NCI-H1694 treated with DMSO at 0.1 percent for 48 hours (cell line): Measurements from ENCODE around the gene INSC.

Source experiments
- DNase-seq: peaks from one replicate; lab custom pipeline; 2025; lab: John Stamatoyannopoulos, UW

Gene INSC

DNA sequence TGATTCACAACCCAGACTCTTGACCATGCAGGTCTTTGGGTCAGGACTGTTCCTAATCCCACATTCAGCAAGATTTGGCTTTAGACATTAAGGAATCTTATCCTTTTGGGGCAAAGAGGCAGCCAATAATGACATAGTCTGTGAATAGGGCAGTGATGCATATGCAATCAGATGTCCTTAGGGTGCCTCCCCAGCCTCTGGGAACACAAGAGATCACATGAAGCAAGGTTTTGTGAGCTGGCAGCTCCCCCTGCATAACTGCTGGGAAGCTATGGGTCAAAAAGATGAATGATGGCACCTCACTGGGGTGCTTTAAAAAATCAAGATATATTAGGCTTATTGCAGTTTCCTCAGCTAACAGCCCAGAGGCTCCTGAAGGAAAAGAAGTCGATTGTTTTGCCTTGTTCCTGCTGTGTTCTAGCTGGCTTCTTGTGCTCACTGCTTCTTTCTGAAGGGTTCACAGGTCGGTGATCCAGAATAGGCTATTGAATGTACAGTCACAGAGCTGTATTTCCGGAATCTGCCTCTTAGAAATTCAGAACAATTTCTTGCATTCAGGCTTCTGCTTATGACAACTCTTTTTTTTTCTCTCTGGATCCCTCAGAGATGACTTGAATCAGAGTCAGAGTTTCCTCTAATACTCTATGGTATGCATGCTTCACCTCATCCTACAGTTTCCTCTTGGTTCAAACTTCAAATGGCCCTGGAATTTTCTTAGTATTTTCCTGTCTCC lies 31.7 kb downstream of the INSC start:
- DNase-seq = no peak

DNA sequence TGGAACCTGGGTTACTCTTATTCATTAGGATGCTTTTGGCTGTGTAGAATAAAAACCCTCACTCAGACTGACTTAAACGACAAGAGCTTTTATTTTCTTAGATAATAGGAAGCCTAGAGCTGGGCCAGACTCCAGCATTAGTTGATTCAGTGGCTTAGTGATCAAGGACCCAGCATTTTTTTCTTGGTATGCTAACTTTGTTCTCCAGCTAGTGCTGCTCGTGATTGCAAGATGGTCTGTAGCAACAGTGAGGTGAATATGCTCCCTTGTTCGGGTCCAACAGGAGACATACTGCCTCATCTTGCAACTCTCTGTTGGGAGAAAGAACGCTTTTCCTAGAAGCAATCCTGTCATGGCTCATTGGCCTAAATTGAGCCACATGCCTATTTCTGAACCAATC lies 33.4 kb downstream of the INSC start:
- no peak for DNase-seq

DNA sequence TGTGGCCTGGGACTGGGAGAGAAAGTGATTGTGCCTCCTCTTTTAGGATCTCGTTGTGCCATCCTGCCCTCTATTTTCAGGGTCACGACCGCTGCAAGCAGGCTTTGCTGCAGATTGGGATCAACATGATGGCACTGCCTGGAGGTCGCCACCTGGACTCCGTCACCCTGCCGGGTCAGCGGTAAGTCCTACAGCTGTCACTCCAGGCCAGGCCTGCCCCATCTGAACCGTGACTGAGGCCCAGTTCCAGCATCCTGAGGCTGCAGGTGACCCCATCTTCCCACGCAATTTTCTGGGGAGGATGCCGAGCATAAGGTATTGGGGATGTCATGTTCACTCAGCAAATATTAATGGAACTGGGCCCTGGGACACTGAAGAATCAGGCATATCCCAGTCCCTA lies 34.3 kb downstream of the INSC start:
- DNase-seq = no peak

GRCh38 chr11:15150507-15150906 lies 35.8 kb downstream of the INSC start:
- DNase-seq = no peak

- DNase-seq = no peak
Measured at GRCh38 chr11:15153231-15153630, 38.5 kb downstream of the INSC start.

DNA sequence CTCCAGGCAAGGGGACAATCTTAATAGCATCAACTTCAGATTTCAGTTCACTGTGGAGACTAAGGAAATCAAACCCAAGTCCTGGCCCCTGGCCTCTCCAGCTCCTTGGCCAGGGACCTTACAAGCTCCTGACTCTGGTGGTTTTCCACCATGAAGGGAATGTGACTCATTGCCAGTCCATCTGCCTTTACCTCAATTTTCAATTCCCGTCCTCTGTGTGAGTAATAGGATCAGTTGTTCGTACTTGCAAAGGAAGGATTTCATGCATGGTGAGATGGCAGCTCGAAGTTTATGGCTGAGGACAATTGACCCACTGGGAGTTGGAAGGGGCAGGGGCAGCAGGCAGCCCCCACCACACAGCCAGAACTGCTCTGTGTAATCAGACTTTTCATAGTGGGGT lies 42.5 kb downstream of the INSC start:
- no peak for DNase-seq

DNA sequence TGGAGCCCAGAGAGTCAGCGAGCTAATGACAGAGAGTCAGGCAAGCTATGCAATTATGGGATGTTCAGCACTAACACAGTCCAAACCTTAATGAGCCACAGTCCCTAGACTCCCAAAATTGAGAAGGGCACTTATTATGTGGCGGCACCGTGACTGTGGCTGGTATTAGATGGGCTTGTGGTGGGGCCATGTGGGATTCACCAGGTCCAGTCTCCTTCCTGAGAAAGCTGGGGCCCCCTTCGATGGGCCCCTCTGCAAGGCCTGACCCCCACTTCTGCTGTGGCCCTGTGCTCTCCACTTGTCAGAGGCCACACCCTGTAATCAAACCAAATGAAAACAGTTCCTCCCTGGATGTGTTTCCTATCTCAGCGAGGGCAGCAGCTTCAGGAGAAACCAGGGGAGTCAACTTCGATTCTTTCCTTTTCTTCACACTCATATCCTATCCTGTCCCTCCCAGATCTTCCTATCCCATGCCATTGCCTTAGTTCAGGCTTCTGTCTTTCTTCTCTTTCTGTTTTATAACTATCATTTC lies 42.9 kb downstream of the INSC start:
- DNase-seq = no peak

- no peak for DNase-seq
Measured at GRCh38 chr11:15158351-15159015, 43.8 kb downstream of the INSC start.

DNA sequence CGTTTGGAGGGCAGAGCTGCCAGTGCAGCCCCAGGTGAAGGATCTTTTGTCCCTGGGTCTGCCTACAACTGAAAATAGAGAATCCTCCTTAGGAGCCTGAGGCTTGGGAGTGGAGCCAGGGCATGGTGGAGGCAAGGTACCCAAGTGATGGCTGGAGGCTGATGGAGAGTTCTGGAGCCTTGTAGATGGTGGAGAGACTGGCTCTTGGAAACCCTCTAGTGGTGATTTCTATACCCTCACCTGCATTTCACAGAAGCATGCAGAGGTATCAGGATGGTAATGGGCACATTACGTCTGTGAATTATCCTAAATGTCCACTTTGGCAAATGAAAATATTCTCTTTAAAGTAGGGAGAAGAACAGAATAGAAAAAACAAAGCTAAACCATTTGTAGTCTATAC lies 44.4 kb downstream of the INSC start:
- DNase-seq = no peak

DNA sequence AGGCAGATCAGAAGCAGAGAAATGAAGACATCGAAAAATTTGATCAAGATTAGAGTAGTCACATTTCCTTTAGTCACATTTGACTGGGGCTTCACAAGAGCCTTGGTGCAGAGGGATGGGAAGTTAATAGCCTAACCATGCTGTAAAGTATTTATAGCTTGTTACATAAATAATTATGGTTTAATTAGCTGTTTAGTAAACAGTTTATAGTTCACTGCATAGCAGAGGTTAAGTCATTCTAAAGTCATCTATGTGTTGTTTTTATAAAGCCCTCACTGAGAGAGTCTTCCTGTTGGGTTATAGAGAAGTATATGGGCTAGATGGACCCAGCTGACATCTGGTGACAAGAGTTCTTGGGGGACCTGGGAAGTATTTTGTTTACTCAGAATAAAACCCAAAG lies 47.1 kb downstream of the INSC start:
- no peak for DNase-seq

GRCh38 chr11:15163136-15163535 lies 48.4 kb downstream of the INSC start:
- DNase-seq = no peak

DNA sequence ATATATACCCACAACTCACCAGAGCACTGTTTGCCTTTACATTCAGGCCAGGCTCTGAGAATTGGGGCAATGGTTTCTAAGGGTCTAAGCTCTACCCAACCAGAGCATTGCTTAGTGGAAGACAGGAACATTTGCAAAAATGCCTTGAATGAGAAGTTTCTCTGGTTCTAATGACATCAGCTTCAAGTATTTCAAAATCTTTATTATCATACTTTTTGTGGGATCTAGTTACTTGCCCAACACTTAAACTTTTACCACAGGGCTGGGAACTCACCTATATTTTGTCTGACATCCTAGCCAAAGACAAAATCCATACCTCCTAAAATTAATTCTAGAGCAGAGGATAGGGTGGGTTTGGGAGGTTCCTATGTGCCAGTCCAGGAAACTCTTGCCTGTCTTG lies 51.5 kb downstream of the INSC start:
- no peak for DNase-seq

DNA sequence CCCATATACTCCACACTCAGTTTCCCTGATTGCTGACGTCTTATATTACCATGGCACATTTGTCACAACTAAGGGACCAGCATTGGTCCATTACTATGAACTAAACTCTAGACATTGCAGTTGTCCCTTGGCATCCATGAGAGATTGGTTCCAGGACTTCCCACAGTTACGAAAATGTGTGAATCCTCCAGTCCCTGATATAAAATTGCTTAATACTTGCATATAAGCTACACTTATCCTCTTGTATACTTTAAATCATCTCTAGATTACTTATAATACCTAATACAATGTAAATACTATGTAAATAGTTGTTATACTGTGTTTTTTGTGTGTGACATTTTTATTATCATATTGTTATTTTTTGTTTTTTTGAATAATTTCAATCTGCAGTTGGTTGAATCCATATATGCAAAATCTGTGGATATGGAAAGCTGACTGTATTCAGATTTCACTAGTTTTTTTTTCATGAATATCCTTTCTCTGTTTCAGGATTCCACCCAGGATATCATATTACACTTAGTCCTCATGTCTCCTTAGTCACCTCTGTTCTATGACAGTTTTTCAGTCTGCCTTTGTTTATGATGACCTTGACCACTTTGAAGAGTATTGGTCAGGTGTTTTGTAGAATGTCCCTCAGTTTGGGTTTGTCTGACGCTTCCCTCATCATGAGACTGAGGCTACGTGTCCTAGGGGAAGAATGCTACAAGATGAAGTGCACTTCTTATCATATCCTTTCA lies 55.3 kb downstream of the INSC start:
- no peak for DNase-seq

DNA sequence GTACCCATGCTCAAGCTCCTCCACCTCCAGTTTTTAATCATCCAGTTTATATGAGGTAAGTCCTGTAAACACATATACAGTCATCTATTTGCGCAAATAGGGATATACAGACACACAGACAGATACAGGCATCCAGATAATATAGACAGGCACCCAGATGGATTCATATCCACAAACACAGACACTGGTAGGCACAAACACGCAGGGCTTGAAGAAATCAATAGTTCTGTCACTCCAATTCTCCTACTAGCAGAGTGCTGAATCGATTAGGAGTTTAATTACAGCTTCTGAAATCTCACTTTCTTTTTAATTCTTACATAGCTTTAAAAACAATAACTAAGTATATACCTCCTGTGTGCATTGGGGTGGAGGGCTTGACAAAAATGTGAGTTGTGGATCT lies 56.0 kb downstream of the INSC start:
- DNase-seq = no peak

GRCh38 chr11:15171956-15172355 lies 57.2 kb downstream of the INSC start:
- DNase-seq = no peak

DNA sequence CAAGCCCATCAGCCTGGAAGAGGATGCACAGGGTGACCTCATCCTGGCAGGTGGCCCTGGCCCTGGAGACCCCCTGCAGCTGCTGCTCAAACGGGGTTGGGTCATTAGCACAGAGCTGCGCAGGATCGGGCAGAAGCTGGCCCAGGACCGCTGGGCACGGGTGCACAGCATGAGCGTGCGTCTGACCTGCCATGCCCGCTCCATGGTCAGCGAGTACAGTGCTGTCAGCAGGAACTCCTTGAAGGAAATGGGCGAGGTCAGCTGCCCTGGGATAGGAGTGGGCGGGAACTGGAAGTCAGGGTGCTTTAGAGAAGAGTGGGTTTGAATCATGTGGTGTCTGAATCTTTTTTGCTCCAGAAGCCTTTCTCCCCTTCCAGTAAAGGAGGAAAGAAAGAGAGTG lies 61.1 kb downstream of the INSC start:
- no peak for DNase-seq

GRCh38 chr11:15176646-15177163 lies 62.0 kb downstream of the INSC start:
- DNase-seq = no peak

DNA sequence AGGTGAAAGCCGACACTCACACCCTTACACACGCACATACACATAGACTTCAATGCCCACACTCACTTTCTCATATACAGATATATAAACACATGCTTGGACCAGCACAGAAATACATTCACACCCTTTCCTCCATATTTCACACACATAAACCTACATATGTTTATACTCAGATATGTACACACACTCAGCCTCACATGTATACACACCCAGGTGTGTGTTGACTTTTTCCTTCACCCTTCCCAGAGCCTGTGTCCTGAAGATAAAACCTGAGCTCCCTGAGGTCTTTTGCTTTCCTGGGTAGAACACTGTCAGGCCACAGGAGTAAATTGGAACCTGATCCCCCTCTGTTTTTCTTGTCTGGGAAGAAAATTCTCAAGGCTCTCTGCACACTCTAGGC lies 62.8 kb downstream of the INSC start:
- DNase-seq = no peak

- DNase-seq = no peak
Measured at GRCh38 chr11:15178214-15178613, 63.5 kb downstream of the INSC start.

DNA sequence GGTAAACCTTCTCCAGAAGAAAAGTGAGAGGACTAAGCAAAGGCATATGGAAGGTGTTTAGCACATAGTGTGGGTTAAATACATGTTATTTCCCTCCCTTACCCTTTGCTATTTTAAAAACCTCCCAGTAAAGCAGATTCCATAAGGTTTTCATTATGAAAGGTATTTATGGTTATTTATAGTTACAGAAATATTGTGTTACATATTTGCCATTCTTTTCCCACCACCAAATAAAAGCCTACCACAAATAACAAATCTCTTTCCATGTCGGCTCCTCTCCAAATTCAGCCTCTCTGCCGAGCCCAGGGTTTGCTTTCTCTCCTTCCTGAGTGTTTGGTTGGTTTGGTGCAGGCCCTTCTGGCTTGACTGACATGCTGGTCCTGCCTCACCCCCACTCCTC lies 64.4 kb downstream of the INSC start:
- no peak for DNase-seq

DNA sequence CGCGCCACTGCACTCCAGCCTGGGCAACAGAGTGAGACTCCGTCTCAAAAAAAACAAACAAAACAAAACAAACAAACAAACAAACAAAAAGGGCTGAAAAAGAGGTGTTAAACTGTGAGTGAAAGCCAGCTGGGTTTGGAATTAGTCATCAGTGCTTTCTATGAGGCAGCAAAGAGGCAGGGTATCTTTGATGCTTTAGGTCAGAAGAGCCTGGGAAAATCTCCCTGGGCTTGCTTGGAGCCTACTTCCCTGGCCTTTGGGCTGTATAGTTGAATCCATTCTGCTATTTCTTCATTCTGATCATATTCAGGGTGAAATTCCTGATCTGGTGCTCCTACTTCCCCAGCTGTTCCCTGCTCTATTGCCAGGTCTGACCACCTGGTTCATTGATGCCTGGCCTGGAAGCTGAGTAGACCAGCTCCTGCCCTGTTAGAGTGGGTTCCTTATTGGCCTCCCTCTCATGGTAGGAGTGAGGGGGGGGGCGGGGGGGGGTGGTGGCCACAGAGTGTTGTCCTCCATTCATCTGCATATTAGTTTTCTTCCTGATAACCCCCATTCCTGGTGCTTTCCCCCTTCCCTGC lies 65.6 kb downstream of the INSC start:
- DNase-seq = no peak

DNA sequence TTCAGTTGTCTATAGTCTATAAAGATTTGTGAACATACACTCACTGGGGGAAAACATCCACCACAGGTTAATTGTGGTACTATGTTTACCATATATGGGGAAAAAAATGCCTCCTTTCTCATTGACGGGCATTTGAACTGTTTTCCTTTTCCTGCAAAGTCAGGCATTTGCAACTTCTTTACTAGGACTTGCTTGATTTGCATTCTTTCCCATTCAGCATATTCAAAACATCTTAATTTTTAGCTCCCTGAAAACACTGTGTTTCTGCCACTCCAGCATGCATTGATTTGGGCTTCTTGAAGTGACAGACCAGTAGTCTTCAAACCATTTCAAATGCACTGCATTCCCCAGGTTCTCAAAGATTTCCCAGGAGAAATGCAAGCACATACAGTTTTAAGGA lies 67.6 kb downstream of the INSC start:
- no peak for DNase-seq
